ENCODE results near the gene ARHGEF2. TPM values are rescaled to one million over a fixed set of nuclear protein-coding genes. Genes with fewer than 3 reads are reported as not detected.

The ARHGEF2 gene
- total and polyA plus RNA-seq, 2 of the 13 experiments (the other 11 are each of a cell fraction or from before 2014, with no cell fraction given) = 16.1 to 32.1 TPM

GRCh38 chr1:155967341-155968050, 10.9 kb downstream of the ARHGEF2 start (continued):
- TF ChIP-seq SP1 (IDR thresholded peaks at IDR 0.05) = no peak
- TF ChIP-seq SP1 (CRISPR knock-in tag; IDR thresholded peaks at IDR 0.05) = no peak
- TF ChIP-seq SNAPC2 (CRISPR knock-in tag; IDR thresholded peaks at IDR 0.05) = no peak; the same call in 1 of the 2 replicates
- TF ChIP-seq GMEB1 (CRISPR knock-in tag; IDR thresholded peaks at IDR 0.05; ENCODE audit: borderline replicate concordance) = peak; percentile 32; the same call in 1 of the 2 replicates
- no peak for TF ChIP-seq SP2 (CRISPR knock-in tag; IDR thresholded peaks at IDR 0.05)
- no peak for TF ChIP-seq ZNF230 (CRISPR knock-in tag; IDR thresholded peaks at IDR 0.05)
- TF ChIP-seq ZNF124 (CRISPR knock-in tag; IDR thresholded peaks at IDR 0.05) = 0 out of 2 replicates have a peak, but pooled peaks have one; percentile 73
- no peak for TF ChIP-seq HMG20A (CRISPR knock-in tag; IDR thresholded peaks at IDR 0.05; ENCODE audit: borderline replicate concordance)
- no peak for TF ChIP-seq SSRP1 (CRISPR knock-in tag; IDR thresholded peaks at IDR 0.05)
- no peak for TF ChIP-seq ZNF839 (CRISPR knock-in tag; IDR thresholded peaks at IDR 0.05; ENCODE audit: borderline replicate concordance)
- TF ChIP-seq CSRNP2 (CRISPR knock-in tag; conservative IDR thresholded peaks at IDR 0.05; ENCODE audit: low read depth) = no peak
- TF ChIP-seq ZBTB3 (CRISPR knock-in tag; IDR thresholded peaks at IDR 0.05; ENCODE audit: borderline replicate concordance, low read depth) = no peak; the same call in 1 of the 2 replicates
- no peak for TF ChIP-seq IKZF1 (IDR thresholded peaks at IDR 0.05)
- TF ChIP-seq ZNF556 (CRISPR knock-in tag; IDR thresholded peaks at IDR 0.05; ENCODE audit: borderline replicate concordance) = no peak
- peak; percentile 94 for TF ChIP-seq HNF4A (CRISPR knock-in tag; IDR thresholded peaks at IDR 0.05)
- no peak for TF ChIP-seq ZNF577 (CRISPR knock-in tag; IDR thresholded peaks at IDR 0.05; ENCODE audit: borderline replicate concordance, low read depth)
- TF ChIP-seq CAMTA2 (CRISPR knock-in tag; IDR thresholded peaks at IDR 0.05; ENCODE audit: borderline replicate concordance) = no peak
- TF ChIP-seq ZNF713 (CRISPR knock-in tag; IDR thresholded peaks at IDR 0.05) = no peak
- TF ChIP-seq ZNF281 (CRISPR knock-in tag; IDR thresholded peaks at IDR 0.05; ENCODE audit: borderline replicate concordance) = peak; percentile 84
- 0 out of 2 replicates have a peak, but pooled peaks have one; percentile 28 for TF ChIP-seq ZNF362 (CRISPR knock-in tag; IDR thresholded peaks at IDR 0.05; ENCODE audit: borderline replicate concordance)
- TF ChIP-seq ZNF205 (CRISPR knock-in tag; IDR thresholded peaks at IDR 0.05) = no peak
- peak; percentile 93 for TF ChIP-seq ZBTB7A (CRISPR knock-in tag; IDR thresholded peaks at IDR 0.05)
- peak; percentile 35; the same call in 1 of the 2 replicates for TF ChIP-seq BCL6 (CRISPR knock-in tag; IDR thresholded peaks at IDR 0.05)
- peak; percentile 15; the same call in 1 of the 2 replicates for TF ChIP-seq ZNF557 (CRISPR knock-in tag; IDR thresholded peaks at IDR 0.05)
- no peak for TF ChIP-seq HNRNPH1 (optimal IDR thresholded peaks at IDR 0.05; ENCODE audit: low read depth, low read length)

Measured in HepG2 (cell line).